ENCODE data around the gene LRRC43.

- TF ChIP-seq, protein P1, sequence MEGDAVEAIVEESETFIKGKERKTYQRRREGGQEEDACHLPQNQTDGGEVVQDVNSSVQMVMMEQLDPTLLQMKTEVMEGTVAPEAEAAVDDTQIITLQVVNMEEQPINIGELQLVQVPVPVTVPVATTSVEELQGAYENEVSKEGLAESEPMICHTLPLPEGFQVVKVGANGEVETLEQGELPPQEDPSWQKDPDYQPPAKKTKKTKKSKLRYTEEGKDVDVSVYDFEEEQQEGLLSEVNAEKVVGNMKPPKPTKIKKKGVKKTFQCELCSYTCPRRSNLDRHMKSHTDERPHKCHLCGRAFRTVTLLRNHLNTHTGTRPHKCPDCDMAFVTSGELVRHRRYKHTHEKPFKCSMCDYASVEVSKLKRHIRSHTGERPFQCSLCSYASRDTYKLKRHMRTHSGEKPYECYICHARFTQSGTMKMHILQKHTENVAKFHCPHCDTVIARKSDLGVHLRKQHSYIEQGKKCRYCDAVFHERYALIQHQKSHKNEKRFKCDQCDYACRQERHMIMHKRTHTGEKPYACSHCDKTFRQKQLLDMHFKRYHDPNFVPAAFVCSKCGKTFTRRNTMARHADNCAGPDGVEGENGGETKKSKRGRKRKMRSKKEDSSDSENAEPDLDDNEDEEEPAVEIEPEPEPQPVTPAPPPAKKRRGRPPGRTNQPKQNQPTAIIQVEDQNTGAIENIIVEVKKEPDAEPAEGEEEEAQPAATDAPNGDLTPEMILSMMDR (IDR thresholded peaks at IDR 0.05) = no peak
- no peak for TF ChIP-seq POLR2A (IDR thresholded peaks at IDR 0.05)
Measured at GRCh38 chr12:122152754-122153153, 30.2 kb upstream of the LRRC43 start.
